Fibroblast of upper back skin (primary cell): ENCODE measurements around the gene KMT2B.

Experiments used
- DNase-seq: peaks from one replicate; pipeline ENCODE4 v3.0.0-alpha.2; 2013

KMT2B gene

GRCh38 chr19:35781650-35782049, 63.8 kb downstream of the KMT2B start:
- DNase-seq, result no peak

GRCh38 chr19:35782589-35782988, 64.8 kb downstream of the KMT2B start:
- DNase-seq, result no peak

GRCh38 chr19:35783469-35784434, 65.9 kb downstream of the KMT2B start:
- no peak for DNase-seq

- no peak for DNase-seq
These were observed 66.9 kb downstream of the KMT2B start for GRCh38 chr19:35784503-35785338.

GRCh38 chr19:35785339-35785627, 67.5 kb downstream of the KMT2B start:
- DNase-seq, result no peak

- no peak for DNase-seq
These were observed 68.7 kb downstream of the KMT2B start for GRCh38 chr19:35786299-35787160.

GRCh38 chr19:35787227-35787799, 69.5 kb downstream of the KMT2B start:
- DNase-seq, result no peak
